Measurements from ENCODE around the gene ENTR1.
A peak's percentile ranks its signal among the peaks of the same experiment; 100 is the strongest.

ENTR1 gene

DNA sequence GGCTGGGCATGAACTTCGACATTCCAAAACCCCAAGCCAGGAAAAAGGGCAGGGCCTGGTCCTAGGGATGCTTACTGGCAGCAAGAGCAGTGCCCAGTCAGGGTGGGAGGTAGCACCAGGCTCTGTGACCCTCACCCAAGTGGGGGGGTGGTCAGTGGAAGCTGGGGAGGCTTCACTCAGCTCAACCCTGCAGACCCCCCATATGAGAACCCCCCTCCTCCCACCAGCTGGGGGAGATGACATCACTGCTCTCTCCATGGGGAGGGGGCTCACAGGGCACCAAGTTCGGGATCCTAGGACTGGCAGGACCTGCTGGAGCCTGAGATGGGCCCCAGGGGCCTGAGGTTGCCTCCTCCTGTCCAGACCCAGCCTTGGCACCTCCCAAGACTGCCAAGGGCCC is 51.5 kb downstream of the ENTR1 start:
- DNase-seq = no peak

DNA sequence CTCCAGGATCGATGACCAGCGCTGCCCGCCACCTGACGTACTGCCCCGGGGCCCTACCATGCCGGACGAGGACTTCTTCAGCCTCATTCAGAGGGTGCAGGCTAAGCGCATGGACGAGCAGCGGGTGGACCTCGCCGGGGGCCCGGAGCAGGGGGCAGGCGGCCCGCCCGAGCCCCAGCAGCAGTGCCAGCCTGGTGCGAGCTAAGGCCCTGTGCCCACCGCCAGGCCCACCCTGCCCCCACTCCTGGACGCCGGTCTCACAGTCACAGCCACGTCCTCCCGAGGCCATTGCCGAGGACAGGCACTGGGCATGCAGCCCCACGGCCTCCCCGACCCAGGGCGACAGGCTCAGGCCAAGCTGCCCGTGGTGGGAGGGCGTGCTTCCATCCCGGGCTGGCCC is 52.4 kb downstream of the ENTR1 start:
- no peak for DNase-seq

DNA sequence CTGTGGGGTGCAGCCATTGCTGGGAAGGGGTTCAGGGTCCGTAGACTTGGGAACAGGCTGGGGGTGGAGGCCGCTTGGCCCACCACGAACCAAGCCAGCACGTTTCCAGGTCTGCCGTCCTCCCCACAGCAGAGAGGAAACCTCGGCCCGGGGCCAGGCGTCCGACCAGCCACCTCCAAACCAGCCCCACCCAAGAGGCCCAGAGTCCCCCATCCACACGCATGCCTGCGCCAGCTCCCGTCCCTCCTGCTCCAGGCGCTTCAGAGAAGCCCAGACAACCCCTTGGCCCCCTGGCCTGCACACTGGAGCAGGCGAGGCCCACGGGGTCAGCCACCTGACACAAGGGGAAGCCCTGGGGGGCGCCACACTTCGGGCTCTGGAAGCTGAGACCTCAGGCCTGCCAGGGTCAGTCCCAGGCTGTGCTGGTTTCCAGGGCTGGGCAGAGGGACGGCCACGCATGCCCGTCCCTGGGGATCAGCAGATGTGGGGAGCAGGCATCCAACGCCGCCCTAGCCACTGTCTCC is 53.1 kb downstream of the ENTR1 start:
- no peak for DNase-seq

DNA sequence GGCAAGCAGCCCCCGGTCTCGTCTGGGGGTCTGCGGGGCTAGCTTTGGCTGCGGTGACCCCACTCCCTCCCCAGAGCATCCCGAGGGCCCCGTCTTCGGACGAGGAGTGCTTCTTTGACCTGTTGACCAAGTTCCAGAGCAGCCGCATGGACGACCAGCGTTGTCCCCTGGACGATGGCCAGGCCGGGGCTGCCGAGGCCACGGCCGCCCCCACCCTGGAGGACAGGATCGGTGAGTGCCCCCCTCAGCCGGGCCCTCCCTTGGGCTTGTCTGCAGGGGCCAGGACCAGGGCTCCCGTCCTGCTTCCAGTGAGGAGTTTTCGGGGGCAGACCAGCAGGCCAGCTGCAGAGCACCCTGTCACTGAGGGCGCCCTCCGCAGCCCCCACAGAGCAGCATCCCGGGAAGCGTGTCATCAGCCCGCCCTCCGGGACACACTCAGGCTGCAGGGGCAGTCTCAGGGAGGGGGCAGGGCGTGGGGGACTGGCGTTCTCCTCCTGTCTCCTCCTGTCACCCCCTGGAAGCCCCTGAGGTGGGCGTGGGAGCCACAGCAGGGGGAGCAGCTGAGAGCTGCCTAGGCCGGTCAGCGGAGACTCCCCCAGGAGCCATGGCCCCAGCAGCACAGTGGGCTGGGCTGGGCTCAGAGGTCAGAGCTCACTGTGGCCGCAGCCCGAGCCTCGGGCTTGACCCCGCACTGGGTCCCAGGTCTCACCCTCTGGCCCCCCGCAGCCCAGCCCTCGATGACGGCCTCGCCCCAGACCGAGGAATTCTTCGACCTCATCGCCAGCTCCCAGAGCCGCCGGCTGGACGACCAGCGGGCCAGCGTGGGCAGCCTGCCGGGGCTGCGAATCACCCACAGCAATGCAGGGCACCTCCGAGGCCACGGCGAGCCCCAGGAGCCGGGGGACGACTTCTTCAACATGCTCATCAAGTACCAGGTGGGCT is 54.5 kb downstream of the ENTR1 start:
- no peak for DNase-seq

DNA sequence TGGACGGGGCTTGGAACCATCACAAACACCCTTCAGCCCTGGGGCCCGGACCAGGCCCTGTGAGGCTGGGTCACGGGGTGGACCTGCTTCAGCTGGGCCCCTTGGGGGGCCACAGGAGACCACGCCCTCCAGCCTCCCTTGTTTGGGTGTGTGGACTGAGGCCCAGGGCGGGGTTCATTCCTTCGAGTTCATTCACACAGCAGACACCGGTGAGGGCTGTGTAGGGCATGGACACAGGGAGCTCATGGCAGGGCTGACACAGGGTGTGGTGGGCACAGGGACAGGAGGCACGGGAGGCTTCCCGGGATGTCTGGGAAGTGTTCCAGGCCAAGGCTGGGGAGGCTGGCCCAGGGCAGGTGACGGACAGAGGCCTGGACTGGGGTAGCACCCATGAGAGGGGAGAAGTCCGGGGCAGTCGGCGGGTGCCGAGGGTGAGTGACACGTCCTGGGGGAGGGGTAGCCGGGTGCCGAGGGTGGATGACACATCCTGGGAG is 55.8 kb downstream of the ENTR1 start:
- DNase-seq = peak; percentile 79

DNA sequence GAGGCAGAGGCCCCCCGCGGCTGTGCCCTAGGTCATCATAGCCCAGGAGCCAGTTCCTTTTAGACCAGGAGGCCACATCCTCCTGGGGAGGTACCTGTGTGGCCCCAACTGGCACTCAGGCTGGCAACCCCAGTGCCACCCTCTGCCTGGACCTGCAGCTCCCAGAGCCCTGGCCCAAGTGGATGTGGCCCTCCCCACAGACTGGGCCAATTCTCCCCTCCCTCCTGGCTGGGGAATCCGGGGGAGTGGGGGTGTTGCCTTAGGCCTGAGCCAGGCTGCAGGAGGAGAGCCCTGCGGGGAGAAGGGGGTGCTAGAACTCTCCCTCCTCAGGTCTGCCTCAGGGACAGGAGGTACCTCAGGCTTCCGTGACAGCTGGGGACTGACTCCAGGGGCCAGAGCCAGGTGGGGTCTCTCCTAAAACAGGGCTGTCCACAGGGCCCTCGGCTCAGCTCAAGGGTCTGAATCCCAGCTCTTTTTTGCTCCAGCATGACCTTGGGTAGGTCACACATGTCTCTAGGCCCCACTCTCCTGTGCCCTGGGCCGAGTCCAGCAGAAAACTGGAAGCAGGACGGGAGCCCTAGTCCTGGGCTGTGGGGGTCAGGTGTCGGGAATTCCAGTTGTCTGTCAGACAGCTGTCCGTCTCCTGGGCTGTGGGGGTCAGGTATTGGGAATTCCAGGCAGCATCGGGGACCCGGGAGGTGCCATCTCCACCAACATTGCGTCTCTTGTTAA is 56.5 kb downstream of the ENTR1 start:
- no peak for DNase-seq

DNA sequence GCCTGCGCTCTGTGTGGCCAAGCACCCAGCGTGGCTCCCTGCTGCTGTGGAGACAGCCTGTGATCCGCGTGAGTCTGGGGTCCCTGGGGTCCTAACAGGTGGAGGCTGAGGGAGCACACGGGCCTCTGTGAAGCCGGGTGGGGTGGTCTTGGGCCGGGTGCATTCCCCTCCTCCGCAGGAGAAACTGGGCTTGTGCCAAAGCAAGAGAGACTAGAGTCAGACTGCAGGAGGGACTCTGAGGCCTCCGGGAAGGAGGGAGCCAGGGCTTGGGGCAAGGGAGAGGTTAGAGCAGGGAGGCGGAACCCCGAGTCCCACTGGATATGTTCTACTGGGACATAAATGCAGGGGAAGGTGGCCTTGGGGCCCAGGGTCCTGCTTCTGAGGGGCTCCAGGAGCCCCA is 57.3 kb downstream of the ENTR1 start:
- DNase-seq = no peak

DNA sequence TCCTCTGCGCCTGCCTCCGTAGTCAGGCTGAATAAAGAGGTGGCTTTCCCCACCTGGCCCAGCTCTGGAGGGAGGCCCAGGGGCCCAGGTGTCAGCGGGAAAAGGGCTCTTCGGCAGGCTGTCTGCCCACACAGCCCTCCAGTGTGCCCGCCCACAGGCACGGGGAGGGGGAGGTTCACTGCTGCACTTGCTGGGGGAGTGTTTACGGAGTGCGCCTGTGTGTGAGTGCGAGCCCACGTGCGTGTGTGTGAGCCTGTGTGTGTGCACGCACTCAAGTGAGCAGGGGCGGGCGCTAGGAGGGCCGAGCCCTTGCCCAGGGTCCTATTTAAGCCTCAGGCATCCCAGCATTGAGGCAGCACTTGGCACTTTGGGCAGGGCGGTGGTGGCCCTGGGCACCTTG is 57.7 kb downstream of the ENTR1 start:
- DNase-seq = no peak
